Right cardiac atrium (tissue), 5 donors: Measurements from ENCODE around the gene MTRF1. TPM values are rescaled to one million over a fixed set of nuclear protein-coding genes. Genes with fewer than 3 reads are reported as not detected.

Experiments used
- ATAC-seq, 2 donors: fragments of 200-7000 bp; cut with Tn5 transposase; one replicate each; pipeline versions ENCODE4 v1.8.0 to v1.9.1; 2020; ENCODE audit warnings: moderate library complexity in 2 of 2, mild to moderate bottlenecking in 1 of 2
- DNase-seq, 3 donors: peaks; one replicate each; pipeline ENCODE4 v3.0.0-alpha.2; 2020
- H3K27ac ChIP-seq: one replicate; pipeline ENCODE4 v1.5.1; 2013; ENCODE audit warnings: mild to moderate bottlenecking, low read length, control low read depth, moderate library complexity
- H3K27me3 ChIP-seq: one replicate; pipeline ENCODE4 v1.6.1; 2013; ENCODE audit not compliant: control insufficient read depth, insufficient read depth
- H3K4me1 ChIP-seq: one replicate; pipeline ENCODE4 v1.6.1; 2013; ENCODE audit warnings: low read length; ENCODE audit not compliant: control insufficient read depth, insufficient read depth
- H3K4me3 ChIP-seq: one replicate; pipeline ENCODE4 v1.5.1; 2013; ENCODE audit warnings: low read length, control low read depth
- H3K9me3 ChIP-seq: one replicate; pipeline ENCODE4 v1.6.1; 2013; ENCODE audit warnings: low read length; ENCODE audit not compliant: control insufficient read depth
- WGBS: extraction: QIAGEN DNeasy Blood & Tissue Kit; methylation state at CpG from one replicate; pipeline ENCODE4 v1.1.7; 2013; 5-methylcytosine and 5-hydroxymethylcytosine counted together
- intact Hi-C, 4 donors: fragments of 100-400 bp; cut with DNase I; formaldehyde crosslinking; loops; one replicate each; pipeline versions ENCODE4 v1.11.0 to v1.14.0; 2022 to 2023
- long read RNA-seq, 4 donors: library from polyadenylated mRNA; unstranded; transcript quantifications; one replicate each; pipeline ENCODE4 v2.0.0, GENCODE V29; 2020 to 2021
- polyA plus RNA-seq: library from polyadenylated mRNA; stranded (reverse); fragments of 200-250 nt; gene quantifications from one replicate; pipeline ENCODE4 v1.2.3, GENCODE V29; 2013
- total RNA-seq, 4 donors: library from RNA; stranded (reverse); fragmentation: NEBNext Ultra II Directional; extraction: Animal tissue kit (Norgen Biotek cat#: 25700); gene quantifications; one replicate each; pipeline ENCODE4 v1.2.1, GENCODE V29; 2021
- donor health status: healthy with polysubstance abuse.
- donor health status: DM: no; HTN: yes; CAD: no.
- donor health status: DM: no; HTN: no; CAD: no.
- donor health status: DM: no; HTN: yes; CAD: no; lungs with severe emphysema.
- donor health status: DM: yes; HTN: yes; CAD: no.

Gene MTRF1, protein sequence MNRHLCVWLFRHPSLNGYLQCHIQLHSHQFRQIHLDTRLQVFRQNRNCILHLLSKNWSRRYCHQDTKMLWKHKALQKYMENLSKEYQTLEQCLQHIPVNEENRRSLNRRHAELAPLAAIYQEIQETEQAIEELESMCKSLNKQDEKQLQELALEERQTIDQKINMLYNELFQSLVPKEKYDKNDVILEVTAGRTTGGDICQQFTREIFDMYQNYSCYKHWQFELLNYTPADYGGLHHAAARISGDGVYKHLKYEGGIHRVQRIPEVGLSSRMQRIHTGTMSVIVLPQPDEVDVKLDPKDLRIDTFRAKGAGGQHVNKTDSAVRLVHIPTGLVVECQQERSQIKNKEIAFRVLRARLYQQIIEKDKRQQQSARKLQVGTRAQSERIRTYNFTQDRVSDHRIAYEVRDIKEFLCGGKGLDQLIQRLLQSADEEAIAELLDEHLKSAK
- total RNA-seq = 10 to 100 TPM; 11.0 to 14.3 (median 12.3) TPM
- polyA plus RNA-seq = 12.6 TPM
- long read RNA-seq, donor 1, partial matches to known transcripts = 2 of 11 reads
- long read RNA-seq, donor 1, other reads (novel, unspliced or antisense) = 8 of 11 reads
- long read RNA-seq, donor 2, partial matches to known transcripts = 0 of 2 reads
- long read RNA-seq, donor 2, other reads (novel, unspliced or antisense) = 2 of 2 reads
- long read RNA-seq, donor 3, partial matches to known transcripts = 7 of 24 reads
- long read RNA-seq, donor 3, other reads (novel, unspliced or antisense) = 15 of 24 reads
- long read RNA-seq, donor 4, partial matches to known transcripts = 0 of 6 reads
- long read RNA-seq, donor 4, other reads (novel, unspliced or antisense) = 6 of 6 reads

DNA sequence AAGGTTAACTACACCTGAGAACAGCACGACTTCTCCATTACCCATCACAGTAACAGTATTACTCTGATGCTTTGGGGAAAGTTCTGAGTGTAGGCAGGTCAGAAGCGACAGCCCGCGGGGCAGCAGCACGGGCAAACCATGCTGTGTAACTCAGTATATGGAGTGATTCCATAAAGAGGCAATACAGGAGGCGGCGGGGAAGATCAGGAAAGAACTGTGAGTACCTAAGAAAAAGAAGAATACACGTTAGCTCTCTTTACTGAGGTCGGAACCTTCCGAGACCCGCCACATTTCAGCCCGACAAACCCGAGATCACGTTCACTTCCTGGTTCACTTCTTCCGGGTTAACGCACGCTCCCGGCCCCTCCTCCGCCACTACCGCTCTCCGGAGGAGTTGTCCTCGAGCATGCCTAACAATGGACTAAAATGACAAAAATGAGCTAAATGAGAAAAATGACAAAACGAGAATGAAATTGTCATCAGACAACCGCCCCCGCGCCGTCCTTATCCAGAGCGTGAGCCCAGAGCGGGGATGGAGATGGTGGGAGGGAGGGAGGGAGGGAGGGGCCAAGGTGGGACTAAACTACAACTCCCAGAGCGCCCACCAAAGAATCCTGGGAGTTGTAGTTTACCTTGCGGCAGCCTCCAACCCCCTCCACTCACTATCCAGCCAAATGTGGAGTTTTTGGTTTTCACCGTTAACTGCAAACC lies at the start of gene MTRF1:
Gene MTRF1, minus strand, starts transcription at position 316 of the 711 bp plus-strand sequence. CDS start 2,669 bp downstream, outside the sequence.
- no peaks in the 10 kb centered on the region for H3K9me3 ChIP-seq
- no peaks in the 10 kb centered on the region for H3K4me1 ChIP-seq
- ATAC-seq = peak; percentile 97 to 98
- intact Hi-C loops = no loop called here
- peak within 1 kb of the TSS; percentile 100 for H3K4me3 ChIP-seq
- peak within 1 kb of the TSS; percentile 96 for H3K27ac ChIP-seq
- peak; percentile 84 to 92 (median 90) for DNase-seq
- no peaks in the 10 kb centered on the region for H3K27me3 ChIP-seq
- WGBS = under 1% methylated on average over 32 of the region's 32 CpGs

DNA sequence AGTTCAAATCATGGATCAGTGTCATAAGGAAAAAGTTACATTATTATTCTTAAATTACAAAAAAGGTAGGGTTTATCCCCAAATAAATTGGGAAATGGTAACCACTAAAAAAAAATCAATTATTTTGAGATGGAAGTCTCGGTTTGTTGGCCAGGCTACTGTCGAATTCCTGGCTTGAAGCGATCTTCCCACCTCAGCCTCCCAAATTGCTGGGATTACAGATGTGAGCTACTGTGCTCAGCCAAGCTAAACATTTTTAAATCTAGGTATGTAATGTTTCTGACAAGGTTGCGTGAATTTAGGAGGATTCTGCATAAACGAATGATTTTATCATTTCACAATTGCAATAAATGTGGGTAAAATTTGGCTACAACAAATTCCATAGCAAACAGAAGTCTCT lies 49.7 kb upstream of the MTRF1 start:
- intact Hi-C loops = no loop called here
- WGBS = 54% methylated on average over 5 of the region's 5 CpGs
- DNase-seq = no peak
- ATAC-seq = no peak
- no peaks in the 10 kb centered on the region for H3K27me3 ChIP-seq
- no peak overlapping the region for H3K27ac ChIP-seq
- no peaks in the 10 kb centered on the region for H3K9me3 ChIP-seq
- H3K4me3 ChIP-seq = peak overlapping the region; percentile 90
- peaks cover 8% of the 10 kb centered on the region for H3K4me1 ChIP-seq

GRCh38 chr13:41312176-41312500 lies 48.8 kb upstream of the MTRF1 start:
- peak overlapping the region; percentile 92 for H3K27ac ChIP-seq
- no peaks in the 10 kb centered on the region for H3K27me3 ChIP-seq
- intact Hi-C loops = no loop called here
- H3K4me3 ChIP-seq = peak overlapping the region; percentile 90
- H3K4me1 ChIP-seq = peaks cover 8% of the 10 kb centered on the region
- no peaks in the 10 kb centered on the region for H3K9me3 ChIP-seq
- DNase-seq (peak; percentile 51 to 79 (median 78)), ATAC-seq (peak in 1 of 2 donors; percentile 15)
- WGBS = under 1% methylated on average over 11 of the region's 11 CpGs

DNA sequence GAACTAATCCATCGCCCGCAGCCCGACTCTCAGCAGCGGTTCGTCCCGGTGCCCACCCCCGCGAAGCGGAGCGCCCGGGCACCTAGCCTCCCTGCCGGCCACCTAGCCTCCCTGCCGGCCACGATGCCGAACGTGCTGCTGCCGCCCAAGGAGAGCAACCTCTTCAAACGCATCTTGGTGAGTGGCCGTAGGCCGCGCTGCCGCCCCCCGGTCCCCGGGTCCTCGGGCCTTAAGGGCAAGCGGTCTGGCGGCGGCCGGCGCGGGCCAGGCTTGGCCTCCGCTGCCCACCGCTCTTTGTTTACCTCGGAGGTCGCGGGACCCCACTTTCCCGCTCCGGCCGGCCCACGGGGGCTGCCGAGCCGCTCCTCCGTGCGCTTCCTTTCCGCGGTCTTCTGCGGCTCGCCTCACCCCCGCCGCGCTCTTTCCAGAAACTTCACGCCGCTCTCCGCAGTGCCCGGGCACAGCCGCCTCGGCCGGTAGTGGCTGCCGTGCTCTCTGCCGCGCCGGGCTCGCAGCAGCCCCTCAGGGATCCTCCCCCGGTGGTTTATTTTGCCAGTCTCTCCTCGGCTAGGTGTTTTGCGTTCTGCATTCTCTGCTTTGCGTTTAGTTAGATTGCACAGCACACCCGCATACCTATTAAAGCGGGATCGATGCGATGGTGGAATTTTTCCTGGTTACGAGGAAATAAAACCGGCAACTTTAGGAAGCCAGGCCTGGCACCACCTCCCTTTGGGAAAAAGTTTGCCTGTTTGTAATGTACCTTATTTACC lies 48.2 kb upstream of the MTRF1 start:
- peak; percentile 43 to 77 (median 71) for DNase-seq
- Histone ChIP-seq H3K27me3 (no peaks in the 10 kb centered on the region), H3K9me3 (no peaks in the 10 kb centered on the region), H3K27ac (peak overlapping the region; percentile 92), H3K4me1 (peaks cover 8% of the 10 kb centered on the region), H3K4me3 (peak overlapping the region; percentile 90)
- WGBS = under 1% methylated on average over 73 of the region's 73 CpGs
- intact Hi-C loops = no loop called here
- ATAC-seq = peak; percentile 79 to 85

DNA sequence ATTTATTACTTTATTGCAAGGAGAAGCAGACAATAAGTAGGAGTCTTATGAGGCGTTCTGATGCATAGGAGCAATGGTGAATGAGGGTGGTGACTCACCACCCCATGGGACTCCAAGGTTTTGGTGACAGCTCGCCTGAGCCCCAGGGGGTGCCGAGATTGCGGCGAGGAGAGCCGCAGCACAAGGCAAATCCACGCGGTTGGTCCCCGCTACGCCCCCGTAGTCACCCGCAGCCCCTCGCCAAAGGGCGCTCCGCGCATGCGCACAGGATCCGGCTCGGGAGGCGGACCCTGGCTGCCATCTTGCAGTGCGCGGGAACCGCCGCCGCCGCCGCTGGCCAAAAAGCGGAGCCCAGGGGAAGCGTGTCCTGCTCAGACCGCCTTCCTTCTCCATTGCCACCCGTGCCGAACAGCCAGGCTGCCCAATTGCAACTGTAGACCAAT lies 47.6 kb upstream of the MTRF1 start, which contains the start of gene NAA16:
Gene NAA16, plus strand, starts transcription at position 305 of the 443 bp plus-strand sequence. CDS start 262 bp downstream, outside the sequence.
- intact Hi-C loops = no loop called here
- peak; percentile 92 to 98 (median 97) for DNase-seq
- H3K4me1 ChIP-seq = peaks cover 8% of the 10 kb centered on the region
- H3K4me3 ChIP-seq = peak within 1 kb of the TSS; percentile 90
- H3K27ac ChIP-seq = peak within 1 kb of the TSS; percentile 92
- H3K9me3 ChIP-seq = no peaks in the 10 kb centered on the region
- peak; percentile 95 to 96 for ATAC-seq
- under 1% methylated on average over 32 of the region's 32 CpGs for WGBS
- H3K27me3 ChIP-seq = no peaks in the 10 kb centered on the region

DNA sequence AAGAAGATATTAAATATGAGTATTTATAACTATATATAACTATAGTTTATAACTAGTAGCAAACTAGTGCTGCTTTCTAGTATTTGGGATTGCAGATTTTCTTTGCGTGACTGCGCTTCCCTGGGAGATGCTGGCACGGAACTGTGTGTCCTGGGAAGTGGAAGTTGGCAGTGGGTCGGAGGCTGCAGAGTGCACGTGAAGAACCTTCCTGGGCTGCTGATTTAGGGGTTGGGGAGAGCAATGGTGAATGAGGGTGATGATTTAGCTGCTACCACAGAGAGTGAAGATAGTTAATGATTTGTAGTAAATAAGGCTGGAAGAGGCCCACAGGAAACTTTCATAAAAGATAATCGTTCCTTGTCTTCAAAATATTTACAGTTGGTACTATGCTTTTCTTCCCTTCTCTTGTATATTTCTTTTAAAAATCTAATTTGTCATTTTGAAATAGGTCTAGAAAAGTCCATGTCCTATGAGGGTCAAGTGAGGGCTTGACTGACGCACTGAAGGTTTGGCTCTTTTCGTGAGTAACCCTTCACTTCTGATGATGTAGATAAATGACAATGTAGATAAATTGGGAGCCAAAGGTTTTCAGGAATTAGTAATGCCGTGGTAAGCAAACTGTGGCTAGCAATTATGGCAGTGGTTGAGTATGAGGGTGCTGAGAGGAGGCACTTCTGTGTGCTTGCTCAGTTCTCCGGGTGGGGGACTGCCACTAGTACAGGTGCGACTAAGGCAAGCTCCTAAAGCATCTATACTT lies 44.7 kb upstream of the MTRF1 start:
- Histone ChIP-seq H3K9me3 (no peaks in the 10 kb centered on the region), H3K4me1 (no peaks in the 10 kb centered on the region), H3K27me3 (no peaks in the 10 kb centered on the region), H3K4me3 (no peak overlapping the region), H3K27ac (no peak overlapping the region)
- DNase-seq (no peak), ATAC-seq (no peak)
- intact Hi-C loops = no loop called here
- WGBS = 85% methylated on average over 11 of the region's 11 CpGs

- H3K9me3 ChIP-seq = no peaks in the 10 kb centered on the region
- no peak for DNase-seq
- intact Hi-C loops = no loop called here
- WGBS = 66% methylated on average over 15 of the region's 15 CpGs
- no peaks in the 10 kb centered on the region for H3K27me3 ChIP-seq
- H3K27ac ChIP-seq = no peak overlapping the region
- ATAC-seq = no peak
- no peaks in the 10 kb centered on the region for H3K4me1 ChIP-seq
- no peak overlapping the region for H3K4me3 ChIP-seq
Measured at GRCh38 chr13:41306271-41307145, 43.1 kb upstream of the MTRF1 start.

- Histone ChIP-seq H3K9me3 (no peaks in the 10 kb centered on the region), H3K4me1 (no peaks in the 10 kb centered on the region), H3K27ac (no peak overlapping the region), H3K4me3 (no peak overlapping the region), H3K27me3 (no peaks in the 10 kb centered on the region)
- ATAC-seq = no peak
- intact Hi-C loops = no loop called here
- DNase-seq = no peak
Measured at GRCh38 chr13:41304551-41304950, 41.2 kb upstream of the MTRF1 start.

- H3K27me3 ChIP-seq = no peaks in the 10 kb centered on the region
- WGBS = 95% methylated on average over 3 of the region's 3 CpGs
- H3K27ac ChIP-seq = no peak overlapping the region
- no peak for ATAC-seq
- intact Hi-C loops = no loop called here
- no peaks in the 10 kb centered on the region for H3K9me3 ChIP-seq
- no peak for DNase-seq
- H3K4me1 ChIP-seq = no peaks in the 10 kb centered on the region
- no peak overlapping the region for H3K4me3 ChIP-seq
Measured at GRCh38 chr13:41302743-41303142, 39.4 kb upstream of the MTRF1 start.
